K562 (cell line): ENCODE results near the gene COL11A2. TPM values are rescaled to one million over a fixed set of nuclear protein-coding genes. Genes with fewer than 3 reads are reported as not detected.
A peak's percentile ranks its signal among the peaks of the same experiment; 100 is the strongest.

ENCODE experiments used
- ARID4B ChIP-seq: sonication (generic); formaldehyde crosslinking; IDR thresholded peaks from 2 replicates; pipeline ENCODE4 v1.8.0; 2022; ENCODE audit warnings: mild to moderate bottlenecking, missing genetic modification reagents
- E2F1 ChIP-seq: sonication (generic); formaldehyde crosslinking; IDR thresholded peaks from 2 replicates; pipeline ENCODE4 v1.8.1; 2023; ENCODE audit warnings: mild to moderate bottlenecking, missing genetic modification reagents, moderate library complexity
- HCFC1 ChIP-seq: IDR thresholded peaks from 2 replicates; pipeline ENCODE4 v1.6.1; 2012; ENCODE audit warnings: low read depth, low read length, improper control_type of control experiment
- HMGXB4 ChIP-seq: sonication (generic); formaldehyde crosslinking; IDR thresholded peaks from 2 replicates; pipeline ENCODE4 v1.8.1; 2023; ENCODE audit warnings: mild to moderate bottlenecking, missing genetic modification reagents
- OTX1 ChIP-seq: fragments of 450-650 bp; formaldehyde crosslinking; IDR thresholded peaks from 2 replicates; pipeline ENCODE4 v1.4.0; 2022; ENCODE audit warnings: mild to moderate bottlenecking
- RB1 ChIP-seq: fragments of 450-650 bp; IDR thresholded peaks from 2 replicates; pipeline ENCODE4 v1.6.1; 2017; ENCODE audit warnings: low read depth, mild to moderate bottlenecking
- RNF2 ChIP-seq: sonication (generic); IDR thresholded peaks from 2 replicates; pipeline ENCODE4 v1.6.1; 2016
- SREBF1 ChIP-seq: fragments of 150-350 bp; IDR thresholded peaks from 2 replicates; pipeline ENCODE4 v1.6.1; 2014; ENCODE audit warnings: antibody characterized with exemption, low read depth, low read length, borderline replicate concordance
- STAT5A ChIP-seq: IDR thresholded peaks from 2 replicates; pipeline ENCODE4 v1.6.1; 2012; ENCODE audit warnings: low read length, inconsistent platforms, borderline replicate concordance
- TCF7 ChIP-seq: sonication (generic); IDR thresholded peaks from 2 replicates; pipeline ENCODE4 v1.6.1; 2016; ENCODE audit warnings: antibody characterized with exemption, borderline replicate concordance
- ZEB2 ChIP-seq: fragments of 450-650 bp; IDR thresholded peaks from 2 replicates; pipeline ENCODE4 v1.6.1; 2016
- ZNF280B ChIP-seq: fragments of 250-450 bp; sonication (Bioruptor Pico); IDR thresholded peaks from 2 replicates; pipeline ENCODE4 v1.5.1; 2021; ENCODE audit warnings: mild to moderate bottlenecking
- ZSCAN29 ChIP-seq: fragments of 450-650 bp; IDR thresholded peaks from 2 replicates; pipeline ENCODE4 v1.6.1; 2017
- ZZZ3 ChIP-seq: fragments of 450-650 bp; IDR thresholded peaks from 2 replicates; pipeline ENCODE4 v1.6.1; 2016; ENCODE audit warnings: antibody characterized with exemption, mild to moderate bottlenecking, moderate library complexity
- polyA plus RNA-seq, 8 experiments: library from polyadenylated mRNA; depleted of rRNA in 4 of 8; stranded (reverse) in 5 of 8; unstranded in 3 of 8; fragments of >200 nt; fragmentation: Nextera tagmentation in 2 of 8; fragmentation: Illumina TruSeq in 1 of 8; extraction: Ambion mirVana in 2 of 8; extraction: Trizol in 1 of 8; gene quantifications; 2 replicates each; pipeline versions ENCODE4 v1.2.1 to v1.2.3, GENCODE V29; 2011 to 2014; ENCODE audit warnings: inconsistent platforms in 1 of 8, missing spikeins in 1 of 8
- total RNA-seq, 7 experiments: library from RNA; depleted of rRNA in 6 of 7; stranded (reverse); fragments of >200 nt in 6 of 7; fragmentation: Illumina TruSeq in 2 of 7; extraction: Trizol in 2 of 7; gene quantifications; 2 replicates each; pipeline versions ENCODE4 v1.2.1 to v1.2.3, GENCODE V29; 2011 to 2021; ENCODE audit warnings: low replicate concordance in 1 of 7

COL11A2 gene
- total and polyA plus RNA-seq, 9 of the 15 experiments (the other 6 are each of a cell fraction or from before 2014, with no cell fraction given): 0.04 to 0.35 (median 0.09) TPM; not detected in 1

GRCh38 chr6:33200219-33201146 lies 8.2 kb upstream of the COL11A2 start, which contains the start of the genes RXRB and SLC39A7 (continued):
- TF ChIP-seq ARID4B (CRISPR knock-in tag) (peak; percentile 93), E2F1 (CRISPR knock-in tag) (peak; percentile 95), ZZZ3 (peak; percentile 76), ZEB2 (no peak), TCF7 (no peak; the same call in 1 of the 2 replicates), ZSCAN29 (peak; percentile 21; the same call in 1 of the 2 replicates), SREBF1 (peak; percentile 32; the same call in 1 of the 2 replicates), RB1 (peak; percentile 71), HMGXB4 (CRISPR knock-in tag) (peak; percentile 96), HCFC1 (peak; percentile 91), RNF2 (peak; percentile 82), STAT5A (peak; percentile 25; the same call in 1 of the 2 replicates), OTX1 (no peak; the same call in 1 of the 2 replicates), ZNF280B (CRISPR knock-in tag) (no peak)
